ENCODE results near the gene NMUR1. TPM values are rescaled to one million over a fixed set of nuclear protein-coding genes. Genes with fewer than 3 reads are reported as not detected.

NMUR1 gene
- total RNA-seq, 1 donor from 2014 or later = not detected

DNA sequence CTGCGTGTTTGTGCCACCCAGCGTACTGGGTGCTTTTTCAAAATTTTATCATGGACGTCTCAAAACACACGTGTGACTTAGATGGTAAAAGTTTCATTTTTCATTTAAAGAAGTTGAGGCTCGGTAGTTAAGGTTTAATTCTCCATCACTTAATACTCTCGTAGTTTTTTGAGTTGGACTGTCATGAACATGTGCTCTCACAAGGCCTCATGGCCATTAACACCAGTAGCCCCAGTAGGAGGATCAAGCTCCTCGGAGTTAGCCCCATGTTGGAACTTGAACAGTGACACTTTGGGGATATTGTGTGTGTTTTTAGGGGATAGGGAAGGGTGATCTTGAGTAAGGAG, 15.3 kb downstream of the NMUR1 start:
- peak overlapping the region; percentile 94 for H3K4me3 Mint-ChIP-seq (ENCODE audit: unreplicated experiment)
- TF ChIP-seq, protein P1, sequence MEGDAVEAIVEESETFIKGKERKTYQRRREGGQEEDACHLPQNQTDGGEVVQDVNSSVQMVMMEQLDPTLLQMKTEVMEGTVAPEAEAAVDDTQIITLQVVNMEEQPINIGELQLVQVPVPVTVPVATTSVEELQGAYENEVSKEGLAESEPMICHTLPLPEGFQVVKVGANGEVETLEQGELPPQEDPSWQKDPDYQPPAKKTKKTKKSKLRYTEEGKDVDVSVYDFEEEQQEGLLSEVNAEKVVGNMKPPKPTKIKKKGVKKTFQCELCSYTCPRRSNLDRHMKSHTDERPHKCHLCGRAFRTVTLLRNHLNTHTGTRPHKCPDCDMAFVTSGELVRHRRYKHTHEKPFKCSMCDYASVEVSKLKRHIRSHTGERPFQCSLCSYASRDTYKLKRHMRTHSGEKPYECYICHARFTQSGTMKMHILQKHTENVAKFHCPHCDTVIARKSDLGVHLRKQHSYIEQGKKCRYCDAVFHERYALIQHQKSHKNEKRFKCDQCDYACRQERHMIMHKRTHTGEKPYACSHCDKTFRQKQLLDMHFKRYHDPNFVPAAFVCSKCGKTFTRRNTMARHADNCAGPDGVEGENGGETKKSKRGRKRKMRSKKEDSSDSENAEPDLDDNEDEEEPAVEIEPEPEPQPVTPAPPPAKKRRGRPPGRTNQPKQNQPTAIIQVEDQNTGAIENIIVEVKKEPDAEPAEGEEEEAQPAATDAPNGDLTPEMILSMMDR (IDR thresholded peaks at IDR 0.05; ENCODE audit: unreplicated experiment) = no peak
- no peak for DNase-seq (ENCODE audit: low spot score)
- H3K36me3 Mint-ChIP-seq (ENCODE audit: low read depth, unreplicated experiment) = no peaks in the 10 kb centered on the region
- peaks cover 2% of the 10 kb centered on the region for H3K27me3 Mint-ChIP-seq (ENCODE audit: unreplicated experiment)
- H3K27ac Mint-ChIP-seq (ENCODE audit: unreplicated experiment) = no peak overlapping the region
- H3K4me1 Mint-ChIP-seq (ENCODE audit: unreplicated experiment) = peaks cover 7% of the 10 kb centered on the region
- no peaks in the 10 kb centered on the region for H3K9me3 Mint-ChIP-seq (ENCODE audit: unreplicated experiment)

DNA sequence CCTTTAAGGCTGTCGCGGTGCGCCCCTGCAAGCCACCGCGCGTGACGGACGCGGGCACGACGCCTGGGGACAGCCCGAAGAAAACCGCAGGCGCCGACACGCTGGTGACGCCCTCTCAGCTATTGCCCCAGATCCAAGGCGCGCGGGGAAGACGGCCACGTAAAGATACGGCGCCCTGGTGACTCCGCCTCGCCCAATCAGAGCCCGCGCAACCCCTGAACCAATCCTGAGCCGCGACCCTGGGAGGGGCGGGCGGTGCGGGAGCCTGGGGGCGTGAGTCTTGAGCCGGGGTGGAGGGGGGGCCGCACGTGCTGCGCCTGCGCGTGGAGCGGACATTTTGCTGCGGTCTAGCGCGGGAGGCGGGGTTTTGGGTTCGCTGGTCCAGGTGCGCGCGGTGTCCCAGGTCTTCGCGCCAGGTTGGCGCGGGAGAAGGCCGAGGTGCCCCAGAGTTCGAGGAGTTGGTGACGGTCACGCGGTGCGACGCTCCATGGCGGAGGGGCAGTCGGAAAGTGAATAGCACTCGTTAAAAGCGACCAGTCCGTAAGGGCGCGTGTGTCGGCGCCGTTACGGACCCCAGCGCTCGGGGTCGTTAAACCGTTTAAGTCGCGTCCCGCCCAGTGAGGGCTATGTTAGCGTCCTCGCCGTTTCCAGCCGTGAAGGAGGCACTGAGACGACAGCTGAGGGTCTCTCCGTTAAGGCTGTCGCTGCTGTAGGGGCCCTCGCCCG, 15.9 kb downstream of the NMUR1 start:
- Mint-ChIP-seq H3K4me1 (ENCODE audit: unreplicated experiment) (peaks cover 4% of the 10 kb centered on the region), H3K4me3 (ENCODE audit: unreplicated experiment) (peak overlapping the region; percentile 94), H3K9me3 (ENCODE audit: unreplicated experiment) (no peaks in the 10 kb centered on the region), H3K27me3 (ENCODE audit: unreplicated experiment) (peaks cover 2% of the 10 kb centered on the region), H3K27ac (ENCODE audit: unreplicated experiment) (peak overlapping the region; percentile 91), H3K36me3 (ENCODE audit: low read depth, unreplicated experiment) (no peaks in the 10 kb centered on the region)
- peak; percentile 97 for DNase-seq (ENCODE audit: low spot score)
- TF ChIP-seq, protein P1 (IDR thresholded peaks at IDR 0.05; ENCODE audit: unreplicated experiment) = no peak

DNA sequence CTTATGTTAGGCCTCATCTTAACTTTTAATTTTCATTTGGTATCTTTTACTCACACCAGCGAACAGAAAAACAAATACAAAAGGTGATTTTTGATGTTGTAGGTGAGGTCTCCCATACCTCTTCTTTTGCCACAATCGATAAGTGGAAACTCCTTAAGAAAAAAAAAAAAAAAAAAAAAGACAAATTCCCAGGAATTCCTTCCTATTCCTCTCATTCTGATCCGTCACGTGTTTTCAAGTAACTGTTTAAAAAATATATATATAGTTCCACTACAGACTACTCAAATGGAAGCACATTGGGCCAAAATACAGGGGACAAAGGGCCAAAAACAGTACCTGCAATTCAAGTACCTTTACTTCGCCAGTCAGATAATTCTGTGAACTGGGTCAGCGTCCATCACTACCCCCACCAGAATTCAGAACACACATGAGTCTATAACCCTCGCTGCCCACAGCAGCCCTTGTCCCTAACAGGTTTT, 16.5 kb downstream of the NMUR1 start:
- no peak for DNase-seq (ENCODE audit: low spot score)
- peak overlapping the region; percentile 94 for H3K4me3 Mint-ChIP-seq (ENCODE audit: unreplicated experiment)
- H3K4me1 Mint-ChIP-seq (ENCODE audit: unreplicated experiment) = peaks cover 8% of the 10 kb centered on the region
- peaks cover 2% of the 10 kb centered on the region for H3K27me3 Mint-ChIP-seq (ENCODE audit: unreplicated experiment)
- H3K27ac Mint-ChIP-seq (ENCODE audit: unreplicated experiment) = peak overlapping the region; percentile 91
- TF ChIP-seq, protein P1 (IDR thresholded peaks at IDR 0.05; ENCODE audit: unreplicated experiment) = no peak
- H3K36me3 Mint-ChIP-seq (ENCODE audit: low read depth, unreplicated experiment) = no peaks in the 10 kb centered on the region
- H3K9me3 Mint-ChIP-seq (ENCODE audit: unreplicated experiment) = no peaks in the 10 kb centered on the region

DNA sequence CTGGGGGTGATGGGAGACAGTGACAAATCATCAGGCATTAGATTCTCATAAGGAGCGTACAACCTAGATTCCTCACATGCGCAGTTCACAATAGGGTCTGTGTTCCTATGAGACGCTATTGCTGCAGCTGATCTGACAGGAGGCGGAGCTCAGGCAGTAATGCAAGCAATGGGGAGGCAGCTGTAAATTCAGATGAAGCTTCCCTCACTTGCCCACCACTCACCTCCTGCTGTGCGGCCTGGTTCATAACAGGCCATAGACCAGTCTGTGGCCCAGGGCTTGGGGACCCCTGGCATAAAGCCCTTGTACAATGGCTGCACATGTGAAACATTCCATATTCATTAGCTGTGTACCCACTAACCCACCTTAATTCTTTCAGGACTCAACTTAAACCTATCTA, 18.0 kb downstream of the NMUR1 start:
- H3K4me3 Mint-ChIP-seq (ENCODE audit: unreplicated experiment) = no peak overlapping the region
- peaks cover 10% of the 10 kb centered on the region for H3K4me1 Mint-ChIP-seq (ENCODE audit: unreplicated experiment)
- H3K27ac Mint-ChIP-seq (ENCODE audit: unreplicated experiment) = no peak overlapping the region
- no peaks in the 10 kb centered on the region for H3K9me3 Mint-ChIP-seq (ENCODE audit: unreplicated experiment)
- DNase-seq (ENCODE audit: low spot score) = no peak
- H3K36me3 Mint-ChIP-seq (ENCODE audit: low read depth, unreplicated experiment) = no peaks in the 10 kb centered on the region
- TF ChIP-seq, protein P1 (IDR thresholded peaks at IDR 0.05; ENCODE audit: unreplicated experiment) = no peak
- peaks cover 2% of the 10 kb centered on the region for H3K27me3 Mint-ChIP-seq (ENCODE audit: unreplicated experiment)

DNA sequence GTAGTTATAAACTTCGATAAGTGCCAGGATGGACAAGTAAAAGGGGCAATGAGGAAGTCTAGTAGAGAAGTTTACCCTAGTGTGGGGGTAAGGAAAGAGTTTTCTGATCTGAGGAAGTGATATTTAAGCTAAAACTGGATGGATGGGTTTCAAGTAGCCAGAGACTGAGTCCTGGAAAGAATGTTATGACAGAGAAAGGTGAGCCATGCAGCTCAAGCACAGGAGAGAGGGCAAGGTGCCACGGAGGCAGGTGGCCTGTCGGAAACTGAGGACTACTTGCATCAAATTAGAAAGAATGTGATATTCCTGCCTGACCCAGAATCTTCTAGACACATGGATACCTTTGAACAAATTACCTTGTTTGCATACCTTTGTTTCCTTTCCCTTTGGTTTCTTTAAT, 26.5 kb downstream of the NMUR1 start:
- TF ChIP-seq, protein P1 (IDR thresholded peaks at IDR 0.05; ENCODE audit: unreplicated experiment) = no peak
- Mint-ChIP-seq H3K36me3 (ENCODE audit: low read depth, unreplicated experiment) (no peaks in the 10 kb centered on the region), H3K9me3 (ENCODE audit: unreplicated experiment) (no peaks in the 10 kb centered on the region), H3K27me3 (ENCODE audit: unreplicated experiment) (no peaks in the 10 kb centered on the region), H3K4me3 (ENCODE audit: unreplicated experiment) (no peak overlapping the region), H3K27ac (ENCODE audit: unreplicated experiment) (no peak overlapping the region), H3K4me1 (ENCODE audit: unreplicated experiment) (peaks cover 2% of the 10 kb centered on the region)
- DNase-seq (ENCODE audit: low spot score) = no peak

Measured in endothelial cell (in vitro differentiated cells).